Pancreas (tissue), 10 donors: ENCODE data around the gene ACVR2B. TPM values are rescaled to one million over a fixed set of nuclear protein-coding genes. Genes with fewer than 3 reads are reported as not detected.
A peak's percentile ranks its signal among the peaks of the same experiment; 100 is the strongest.

Source experiments
- ATAC-seq, 4 donors: fragments of 200-7000 bp; cut with Tn5 transposase; one replicate each; pipeline versions ENCODE4 v1.8.0 to v1.9.1; 2020; ENCODE audit warnings: mild to moderate bottlenecking in 4 of 4, moderate library complexity in 4 of 4
- DNase-seq, 6 donors: peaks; one replicate each; pipeline ENCODE4 v3.0.0-alpha.2; 2020
- FAIRE-seq: peaks from 2 replicates; lab custom pipeline; 2012; peaks lifted over from hg19 to GRCh38; lab: Jason Lieb, UNC
- H3K27ac ChIP-seq, 4 donors: fragments of 200-600 bp; sonication (generic); 1 replicate in 3 of 4; 2 replicates in 1 of 4; pipeline versions ENCODE4 v1.5.0 to v1.8.0; 2020
- H3K27me3 ChIP-seq, 4 donors: fragments of 200-600 bp; one replicate each; pipeline ENCODE4 v1.8.0; 2021
- H3K36me3 ChIP-seq, 3 donors: fragments of 200-600 bp; sonication (generic) in 1 of 3; one replicate each; pipeline versions ENCODE4 v1.5.0 to v1.8.0; 2020 to 2021
- H3K4me1 ChIP-seq, 3 donors: fragments of 200-600 bp; one replicate each; pipeline ENCODE4 v1.8.0; 2021
- H3K4me3 ChIP-seq, 4 donors: fragments of 200-600 bp; sonication (generic) in 2 of 4; one replicate each; pipeline versions ENCODE4 v1.5.0 to v1.8.0; 2020 to 2021
- H3K9me3 ChIP-seq, 4 donors: fragments of 200-600 bp; one replicate each; pipeline ENCODE4 v1.8.0; 2021
- CTCF ChIP-seq, 4 donors: fragments of 200-600 bp; sonication (generic) in 3 of 4; IDR thresholded peaks; one replicate each; pipeline versions ENCODE4 v1.5.0 to v1.8.0; 2021; ENCODE audit warnings: antibody characterized with exemption in 4 of 4
- WGBS, 2 donors: extraction: QIAGEN DNeasy Blood & Tissue Kit; methylation state at CpG; one replicate each; pipeline ENCODE4 v1.1.7; 2013; 5-methylcytosine and 5-hydroxymethylcytosine counted together
- intact Hi-C, 3 donors: fragments of 100-400 bp; cut with DNase I; formaldehyde crosslinking; loops; one replicate each; pipeline versions ENCODE4 v1.11.1 to v1.14.2; 2022
- polyA plus RNA-seq, 2 donors: library from polyadenylated mRNA; stranded (reverse); fragments of 200-250 nt; gene quantifications; one replicate each; pipeline ENCODE4 v1.2.3, GENCODE V29; 2013
- total RNA-seq, 6 donors: library from RNA; stranded (reverse); fragmentation: NEBNext Ultra II Directional in 4 of 6; extraction: Animal tissue kit (Norgen Biotek cat#: 25700) in 4 of 6; gene quantifications; one replicate each; pipeline versions ENCODE4 v1.2.1 to v1.2.4, GENCODE V29; 2021 to 2023
- donor health status: healthy with polysubstance abuse.
- donor health status: DM: no; HTN: no; CAD: no; lungs with moderate emphysema.
- donor health status: DM: no; HTN: no; CAD: no.
- donor health status: control.
- donor health status: control.
- donor health status: Bipolar disorder and iron deficiency.
- donor health status: DM: yes; HTN: yes; CAD: no.
- donor health status: DM: no; HTN: no; CAD: no.
- donor health status: DM: no; HTN: no; CAD: no.
- donor health status: DM: yes; HTN: yes; CAD: no.

Gene ACVR2B
- total and polyA plus RNA-seq, 8 donors = 1.3 to 10.9 (median 5.1) TPM

- FAIRE-seq (no peak), DNase-seq (peak in 1 of 6 donors; percentile 40), ATAC-seq (no peak)
- H3K4me1 ChIP-seq = peaks cover 21 to 44% (median 42%) of the 10 kb centered on the region in 3 donors
- no peak overlapping the region for H3K4me3 ChIP-seq
- intact Hi-C loops = no loop called here
- no peaks in the 10 kb centered on the region for H3K36me3 ChIP-seq
- H3K9me3 ChIP-seq = no peaks in the 10 kb centered on the region
- no peak overlapping the region for H3K27ac ChIP-seq
- no peak for TF ChIP-seq CTCF (IDR thresholded peaks at IDR 0.05)
- no peaks in the 10 kb centered on the region for H3K27me3 ChIP-seq
- 73 to 83% methylated on average over 9 of the region's 9 CpGs for WGBS, 2 donors
Measured at GRCh38 chr3:38457111-38458003, 3.7 kb downstream of the ACVR2B start.

GRCh38 chr3:38458796-38459498 is 5.3 kb downstream of the ACVR2B start:
- FAIRE-seq (no peak), ATAC-seq (peak; percentile 73 to 82 (median 76)), DNase-seq (peak; percentile 83 to 92 (median 87))
- Histone ChIP-seq H3K4me1 (peaks cover 21 to 44% (median 42%) of the 10 kb centered on the region in 3 donors), H3K9me3 (no peaks in the 10 kb centered on the region), H3K27ac (peak overlapping the region; percentile 77 to 92 (median 80)), H3K27me3 (no peaks in the 10 kb centered on the region), H3K36me3 (no peaks in the 10 kb centered on the region), H3K4me3 (peak overlapping the region; percentile 1 to 55 (median 35))
- intact Hi-C loops = no loop called here
- TF ChIP-seq CTCF (IDR thresholded peaks at IDR 0.05) = no peak
- 18 to 20% methylated on average over 13 of the region's 13 CpGs for WGBS, 2 donors

- Histone ChIP-seq H3K27ac (peak overlapping the region; percentile 77 to 92 (median 80)), H3K9me3 (no peaks in the 10 kb centered on the region), H3K4me1 (peaks cover 21 to 44% (median 42%) of the 10 kb centered on the region in 3 donors), H3K36me3 (no peaks in the 10 kb centered on the region), H3K27me3 (no peaks in the 10 kb centered on the region), H3K4me3 (peak overlapping the region; percentile 1 to 55 (median 35))
- DNase-seq (no peak), FAIRE-seq (no peak), ATAC-seq (peak; percentile 18 to 26 (median 24))
- WGBS, 2 donors = 20 to 36% methylated on average over 10 of the region's 10 CpGs
- intact Hi-C loops = no loop called here
- TF ChIP-seq CTCF (IDR thresholded peaks at IDR 0.05) = no peak
Measured at GRCh38 chr3:38459499-38460048, 5.9 kb downstream of the ACVR2B start.

GRCh38 chr3:38460377-38461270 is 6.9 kb downstream of the ACVR2B start:
- intact Hi-C loops = no loop called here
- Histone ChIP-seq H3K27ac (peak overlapping the region in 2 of 4 donors; percentile 82 to 92), H3K4me3 (no peak overlapping the region), H3K4me1 (peaks cover 21 to 44% (median 42%) of the 10 kb centered on the region in 3 donors), H3K27me3 (no peaks in the 10 kb centered on the region), H3K9me3 (no peaks in the 10 kb centered on the region), H3K36me3 (no peaks in the 10 kb centered on the region)
- TF ChIP-seq CTCF (IDR thresholded peaks at IDR 0.05) = no peak
- no peak for FAIRE-seq
- WGBS, 2 donors = 75 to 80% methylated on average over 12 of the region's 12 CpGs
- ATAC-seq = no peak
- no peak for DNase-seq
